MM.1S (cell line): Measurements from ENCODE around the gene DMWD.

Experiments used
- DNase-seq: peaks from one replicate; pipeline ENCODE4 v3.0.0-alpha.2; 2015
- H2AFZ ChIP-seq: fragments of 300-600 bp; sonication (generic); 2 replicates; pipeline ENCODE4 v1.6.0; 2016; ENCODE audit warnings: antibody characterized with exemption, low read length
- H3F3A ChIP-seq: fragments of 300-600 bp; sonication (generic); 2 replicates; pipeline ENCODE4 v1.6.1; 2016; ENCODE audit warnings: mild to moderate bottlenecking, antibody characterized with exemption, low read length, moderate library complexity, mixed read lengths; ENCODE audit not compliant: insufficient read depth
- H3K27ac ChIP-seq: fragments of 300-600 bp; sonication (generic); 2 replicates; pipeline ENCODE4 v1.5.1; 2016; ENCODE audit warnings: mild to moderate bottlenecking, low read length
- H3K27me3 ChIP-seq: fragments of 300-600 bp; sonication (generic); replicated peaks from 2 replicates; pipeline ENCODE4 v1.6.0; 2016; ENCODE audit warnings: low read length; ENCODE audit not compliant: insufficient read depth
- H3K36me3 ChIP-seq: fragments of 300-600 bp; sonication (generic); replicated peaks from 2 replicates; pipeline ENCODE4 v1.6.1; 2016; ENCODE audit warnings: mild to moderate bottlenecking, low read length, mixed read lengths; ENCODE audit not compliant: insufficient read depth
- H3K4me1 ChIP-seq: fragments of 300-600 bp; sonication (generic); 2 replicates; pipeline ENCODE4 v1.6.1; 2016; ENCODE audit warnings: low read length, mixed read lengths
- H3K4me2 ChIP-seq: fragments of 300-600 bp; sonication (generic); 2 replicates; pipeline ENCODE4 v1.6.0; 2016; ENCODE audit warnings: low read depth, low read length
- H3K4me3 ChIP-seq: fragments of 300-600 bp; sonication (generic); 2 replicates; pipeline ENCODE4 v1.5.1; 2016; ENCODE audit warnings: low read length, mixed read lengths
- H3K79me2 ChIP-seq: fragments of 300-600 bp; sonication (generic); 2 replicates; pipeline ENCODE4 v1.6.1; 2016; ENCODE audit warnings: mixed run types, low read length, mixed read lengths
- H3K9ac ChIP-seq: fragments of 300-600 bp; sonication (generic); 2 replicates; pipeline ENCODE4 v1.6.1; 2016; ENCODE audit warnings: low read length, mixed read lengths
- H3K9me2 ChIP-seq: fragments of 300-600 bp; sonication (generic); replicated peaks from 2 replicates; pipeline ENCODE4 v1.6.1; 2016; ENCODE audit warnings: mild to moderate bottlenecking, low read length, mixed read lengths; ENCODE audit not compliant: insufficient read depth
- H3K9me3 ChIP-seq: fragments of 300-600 bp; sonication (generic); replicated peaks from 2 replicates; pipeline ENCODE4 v1.6.1; 2016; ENCODE audit warnings: mild to moderate bottlenecking, low read length, mixed read lengths; ENCODE audit not compliant: insufficient read depth
- H4K20me1 ChIP-seq: fragments of 300-600 bp; sonication (generic); 2 replicates; pipeline ENCODE4 v1.6.1; 2016; ENCODE audit warnings: mild to moderate bottlenecking, low read length, moderate library complexity, mixed read lengths; ENCODE audit not compliant: insufficient read depth
- CTCF ChIP-seq: fragments of 300-600 bp; sonication (generic); IDR thresholded peaks from 2 replicates; pipeline ENCODE4 v1.5.1; 2016; ENCODE audit warnings: antibody characterized with exemption, low read length, mixed read lengths
- EZH2 ChIP-seq: fragments of 300-600 bp; sonication (generic); optimal IDR thresholded peaks from 2 replicates; pipeline ENCODE3; 2017; ENCODE audit warnings: low read depth, mild to moderate bottlenecking, antibody characterized with exemption, low read length, mixed read lengths
- EZH2phosphoT487 ChIP-seq: fragments of 300-600 bp; sonication (generic); IDR thresholded peaks from 2 replicates; pipeline ENCODE4 v1.6.1; 2018; ENCODE audit warnings: antibody characterized with exemption, low read length

The DMWD gene

GRCh38 chr19:45790942-45791341 lies 1.7 kb downstream of the DMWD start:
- peaks cover 23% of the 10 kb centered on the region for H3K79me2 ChIP-seq
- H3K9me3 ChIP-seq, result no peaks in the 10 kb centered on the region
- no peaks in the 10 kb centered on the region for H3F3A ChIP-seq
- H4K20me1 ChIP-seq, result no peaks in the 10 kb centered on the region
- no peak for TF ChIP-seq CTCF
- TF ChIP-seq EZH2phosphoT487, result no peak
- TF ChIP-seq EZH2, result no peak
- H3K4me1 ChIP-seq, result peaks cover 15% of the 10 kb centered on the region
- H3K4me2 ChIP-seq, result no peak overlapping the region
- no peak overlapping the region for H2AFZ ChIP-seq
- no peaks in the 10 kb centered on the region for H3K9me2 ChIP-seq
- no peak overlapping the region for H3K9ac ChIP-seq
- no peak for DNase-seq
- no peaks in the 10 kb centered on the region for H3K27me3 ChIP-seq
- H3K27ac ChIP-seq, result no peak overlapping the region
- no peak overlapping the region for H3K4me3 ChIP-seq
- H3K36me3 ChIP-seq, result 0 out of 2 replicates have a peak, but pooled peaks cover 3% of the 10 kb centered on the region

- no peak overlapping the region for H3K9ac ChIP-seq
- no peak overlapping the region for H3K4me3 ChIP-seq
- no peaks in the 10 kb centered on the region for H3K27me3 ChIP-seq
- peaks cover 15% of the 10 kb centered on the region for H3K4me1 ChIP-seq
- no peaks in the 10 kb centered on the region for H3F3A ChIP-seq
- no peaks in the 10 kb centered on the region for H4K20me1 ChIP-seq
- no peaks in the 10 kb centered on the region for H3K9me2 ChIP-seq
- H3K79me2 ChIP-seq, result peaks cover 23% of the 10 kb centered on the region
- no peak for TF ChIP-seq CTCF
- no peak for TF ChIP-seq EZH2
- TF ChIP-seq EZH2phosphoT487, result no peak
- 0 out of 2 replicates have a peak, but pooled peaks cover 3% of the 10 kb centered on the region for H3K36me3 ChIP-seq
- no peak for DNase-seq
- no peak overlapping the region for H3K4me2 ChIP-seq
- H2AFZ ChIP-seq, result no peak overlapping the region
- H3K27ac ChIP-seq, result no peak overlapping the region
- H3K9me3 ChIP-seq, result no peaks in the 10 kb centered on the region
These were observed 3.4 kb downstream of the DMWD start for GRCh38 chr19:45789035-45789786.

GRCh38 chr19:45786533-45786894 lies 6.1 kb downstream of the DMWD start:
- H3K36me3 ChIP-seq, result 0 out of 2 replicates have a peak, but pooled peaks cover 3% of the 10 kb centered on the region
- H3K9me3 ChIP-seq, result no peaks in the 10 kb centered on the region
- peaks cover 16% of the 10 kb centered on the region for H3K79me2 ChIP-seq
- H2AFZ ChIP-seq, result no peak overlapping the region
- no peak for DNase-seq
- H3K4me3 ChIP-seq, result no peak overlapping the region
- H3K9me2 ChIP-seq, result no peaks in the 10 kb centered on the region
- H3K9ac ChIP-seq, result no peak overlapping the region
- H4K20me1 ChIP-seq, result no peaks in the 10 kb centered on the region
- peaks cover 4% of the 10 kb centered on the region; the same call in 1 of the 2 replicates for H3K4me1 ChIP-seq
- TF ChIP-seq EZH2phosphoT487, result no peak
- TF ChIP-seq EZH2, result no peak
- TF ChIP-seq CTCF, result no peak
- H3F3A ChIP-seq, result no peaks in the 10 kb centered on the region
- no peaks in the 10 kb centered on the region for H3K27me3 ChIP-seq
- H3K27ac ChIP-seq, result no peak overlapping the region
- no peak overlapping the region for H3K4me2 ChIP-seq
